ENCODE results near the gene CSGALNACT2. TPM values are rescaled to one million over a fixed set of nuclear protein-coding genes. Genes with fewer than 3 reads are reported as not detected.

CSGALNACT2 gene
- total and polyA plus RNA-seq, 9 of the 15 experiments (the other 6 are each of a cell fraction or from before 2014, with no cell fraction given): 1.4 to 7.3 (median 3.5) TPM

- no peak for TF ChIP-seq ZNF407 (IDR thresholded peaks at IDR 0.05; ENCODE audit: low read depth)
- no peak for TF ChIP-seq DMBX1 (CRISPR knock-in tag; IDR thresholded peaks at IDR 0.05; ENCODE audit: borderline replicate concordance)
Observed at GRCh38 chr10:43112608-43112961, 25.7 kb upstream of the CSGALNACT2 start (continued).
